ENCODE results near the gene HENMT1. TPM values are rescaled to one million over a fixed set of nuclear protein-coding genes. Genes with fewer than 3 reads are reported as not detected.

The HENMT1 gene
- total RNA-seq, 1 experiment from 2014 or later, result 23.0 TPM

GRCh38 chr1:108636876-108637275 lies 24.0 kb downstream of the HENMT1 start:
- Histone ChIP-seq H3K27me3 (ENCODE audit: control insufficient read depth, insufficient read depth, low read length) (no peaks in the 10 kb centered on the region), H3K9me3 (ENCODE audit: control insufficient read depth, insufficient read depth, low read depth, low read length) (no peaks in the 10 kb centered on the region), H3K36me3 (ENCODE audit: control insufficient read depth, insufficient read depth, low read length) (no peaks in the 10 kb centered on the region; the same call in 1 of the 2 replicates), H3K4me3 (ENCODE audit: low read depth in 2 of 2, low read length in 2 of 2) (no peak overlapping the region), H3K4me1 (ENCODE audit: control insufficient read depth, insufficient read depth, low read length) (no peaks in the 10 kb centered on the region), H3K27ac (ENCODE audit: low read length) (no peak overlapping the region)
- ATAC-seq (no peak), DNase-seq (ENCODE audit: low read depth, low spot score) (no peak)
- intact Hi-C loops (cut with micrococcal nuclease; ENCODE audit: unreplicated experiment), result no loop called here
- ChIA-PET POLR2A (no interaction called here), CTCF (no interaction called here)
- in situ Hi-C loops (cut with HindIII; ENCODE audit: low pct_unique_long_range_greater_than_20kb, low sequenced_read_pairs), result no loop called here
- TF ChIP-seq CTCF (IDR thresholded peaks at IDR 0.05) (no peak), POLR2AphosphoS5 (IDR thresholded peaks at IDR 0.05; ENCODE audit: low read depth, low read length) (no peak), SIN3A (IDR thresholded peaks at IDR 0.05; ENCODE audit: borderline replicate concordance, insufficient read depth, low read depth, low read length) (no peak), REST (IDR thresholded peaks at IDR 0.05; ENCODE audit: insufficient read depth in 1 of 2, low read depth in 2 of 2, low read length in 1 of 2) (no peak), TCF7L2 (IDR thresholded peaks at IDR 0.05; ENCODE audit: low read depth, low read length) (no peak)
- no TSS peak for BruUV-seq (replicated peaks)

GRCh38 chr1:108634521-108634920 lies 26.4 kb downstream of the HENMT1 start:
- DNase-seq (ENCODE audit: low read depth, low spot score) (no peak), ATAC-seq (no peak)
- in situ Hi-C loops (cut with HindIII; ENCODE audit: low pct_unique_long_range_greater_than_20kb, low sequenced_read_pairs), result no loop called here
- H3K27ac ChIP-seq (ENCODE audit: low read length), result no peak overlapping the region
- ChIA-PET POLR2A (no interaction called here), CTCF (no interaction called here)
- no peak overlapping the region for H3K4me3 ChIP-seq (ENCODE audit: low read depth in 2 of 2, low read length in 2 of 2)
- no peaks in the 10 kb centered on the region for H3K4me1 ChIP-seq (ENCODE audit: control insufficient read depth, insufficient read depth, low read length)
- TF ChIP-seq CTCF (IDR thresholded peaks at IDR 0.05), result no peak
- no peak for TF ChIP-seq POLR2AphosphoS5 (IDR thresholded peaks at IDR 0.05; ENCODE audit: low read depth, low read length)
- TF ChIP-seq SIN3A (IDR thresholded peaks at IDR 0.05; ENCODE audit: borderline replicate concordance, insufficient read depth, low read depth, low read length), result no peak
- TF ChIP-seq TCF7L2 (IDR thresholded peaks at IDR 0.05; ENCODE audit: low read depth, low read length), result no peak
- no peak for TF ChIP-seq REST (IDR thresholded peaks at IDR 0.05; ENCODE audit: insufficient read depth in 1 of 2, low read depth in 2 of 2, low read length in 1 of 2)
- H3K27me3 ChIP-seq (ENCODE audit: control insufficient read depth, insufficient read depth, low read length), result no peaks in the 10 kb centered on the region
- intact Hi-C loops (cut with micrococcal nuclease; ENCODE audit: unreplicated experiment), result no loop called here
- no TSS peak for BruUV-seq (replicated peaks)
- H3K36me3 ChIP-seq (ENCODE audit: control insufficient read depth, insufficient read depth, low read length), result no peaks in the 10 kb centered on the region; the same call in 1 of the 2 replicates
- no peaks in the 10 kb centered on the region for H3K9me3 ChIP-seq (ENCODE audit: control insufficient read depth, insufficient read depth, low read depth, low read length)

Measured in Panc1 (cell line).